Omental fat pad (tissue), 4 donors: Measurements from ENCODE around the gene PNMT. TPM values are rescaled to one million over a fixed set of nuclear protein-coding genes. Genes with fewer than 3 reads are reported as not detected.

ENCODE experiments used
- ATAC-seq: fragments of 150-250 bp; one replicate; pipeline ENCODE4 v1.9.1; 2016; ENCODE audit warnings: mild to moderate bottlenecking, moderate library complexity; ENCODE audit not compliant: low FRiP score
- DNase-seq: peaks from one replicate; pipeline ENCODE4 v3.0.0-alpha.2; 2019; ENCODE audit warnings: low spot score
- total RNA-seq, 4 donors: library from RNA; depleted of rRNA; stranded (reverse); fragments of >200 nt; gene quantifications; one replicate each; pipeline ENCODE4 v1.1.0, GENCODE V29; 2016
- TF ChIP-seq, protein P1 (sequence below), 3 donors: fragments of 450-650 bp; IDR thresholded peaks; one replicate each; pipeline ENCODE4 v1.5.1; 2016 to 2017; ENCODE audit warnings: antibody characterized with exemption in 3 of 3, mild to moderate bottlenecking in 3 of 3, moderate library complexity in 2 of 3

PNMT gene
- total RNA-seq, 4 donors from 2014 or later: 0.44 to 16.7 (median 1.9) TPM

DNA sequence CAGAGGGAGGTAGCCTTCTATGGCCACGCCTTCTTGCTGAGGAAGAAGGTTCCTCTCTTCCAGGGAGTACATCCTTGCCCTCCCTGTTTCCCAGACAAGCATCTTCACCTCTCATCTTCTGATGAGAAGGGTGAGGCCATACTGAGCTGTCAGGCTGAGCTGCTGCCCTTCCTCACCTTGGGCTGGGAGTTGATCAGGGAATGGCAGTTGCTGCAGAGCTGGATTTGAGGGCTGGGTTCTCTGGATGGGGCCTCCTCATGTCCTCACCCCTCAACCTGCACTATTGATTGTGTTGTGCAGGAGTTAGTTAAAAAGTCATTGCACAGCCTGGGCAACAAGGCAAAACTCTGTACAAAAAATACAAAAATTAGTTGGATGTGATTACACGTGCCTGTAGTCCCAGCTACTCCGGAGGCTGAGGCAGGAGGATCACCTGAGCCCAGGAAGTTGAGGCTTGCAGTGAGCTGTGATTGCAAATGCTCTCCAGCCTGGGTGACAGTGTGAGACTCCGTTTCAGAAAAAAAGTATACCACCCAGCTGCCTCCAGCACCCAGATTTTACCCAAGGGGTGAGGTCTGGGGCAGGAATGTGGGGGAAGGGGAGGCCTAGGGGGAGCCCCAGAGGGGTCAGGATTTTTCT lies 33.6 kb downstream of the PNMT start:
- ATAC-seq (no peak), DNase-seq (no peak)
- TF ChIP-seq, protein P1, sequence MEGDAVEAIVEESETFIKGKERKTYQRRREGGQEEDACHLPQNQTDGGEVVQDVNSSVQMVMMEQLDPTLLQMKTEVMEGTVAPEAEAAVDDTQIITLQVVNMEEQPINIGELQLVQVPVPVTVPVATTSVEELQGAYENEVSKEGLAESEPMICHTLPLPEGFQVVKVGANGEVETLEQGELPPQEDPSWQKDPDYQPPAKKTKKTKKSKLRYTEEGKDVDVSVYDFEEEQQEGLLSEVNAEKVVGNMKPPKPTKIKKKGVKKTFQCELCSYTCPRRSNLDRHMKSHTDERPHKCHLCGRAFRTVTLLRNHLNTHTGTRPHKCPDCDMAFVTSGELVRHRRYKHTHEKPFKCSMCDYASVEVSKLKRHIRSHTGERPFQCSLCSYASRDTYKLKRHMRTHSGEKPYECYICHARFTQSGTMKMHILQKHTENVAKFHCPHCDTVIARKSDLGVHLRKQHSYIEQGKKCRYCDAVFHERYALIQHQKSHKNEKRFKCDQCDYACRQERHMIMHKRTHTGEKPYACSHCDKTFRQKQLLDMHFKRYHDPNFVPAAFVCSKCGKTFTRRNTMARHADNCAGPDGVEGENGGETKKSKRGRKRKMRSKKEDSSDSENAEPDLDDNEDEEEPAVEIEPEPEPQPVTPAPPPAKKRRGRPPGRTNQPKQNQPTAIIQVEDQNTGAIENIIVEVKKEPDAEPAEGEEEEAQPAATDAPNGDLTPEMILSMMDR (IDR thresholded peaks at IDR 0.05): no peak

GRCh38 chr17:39702901-39703893 lies 34.9 kb downstream of the PNMT start:
- ATAC-seq (no peak), DNase-seq (no peak)
- TF ChIP-seq, protein P1 (IDR thresholded peaks at IDR 0.05): no peak

- DNase-seq: no peak
- TF ChIP-seq, protein P1 (IDR thresholded peaks at IDR 0.05): no peak
These were observed 35.7 kb downstream of the PNMT start for GRCh38 chr17:39703913-39704312.

GRCh38 chr17:39704821-39705551 lies 36.7 kb downstream of the PNMT start:
- no peak for DNase-seq

More at GRCh38 chr17:39703913-39704312, 35.7 kb downstream of the PNMT start:
- ATAC-seq: no peak

GRCh38 chr17:39705786-39706348 lies 37.6 kb downstream of the PNMT start:
- DNase-seq: no peak
- TF ChIP-seq, protein P1 (IDR thresholded peaks at IDR 0.05): no peak
- peak; percentile 49 for ATAC-seq

More at GRCh38 chr17:39704821-39705551, 36.7 kb downstream of the PNMT start:
- ATAC-seq: no peak
- TF ChIP-seq, protein P1 (IDR thresholded peaks at IDR 0.05): no peak

- no peak for ATAC-seq
- TF ChIP-seq, protein P1 (IDR thresholded peaks at IDR 0.05): no peak
These were observed 38.1 kb downstream of the PNMT start for GRCh38 chr17:39706383-39706782.

More at GRCh38 chr17:39706383-39706782, 38.1 kb downstream of the PNMT start:
- no peak for DNase-seq
